ENCODE results near the gene PLEKHO1.
"Not testable (repeated sequence)": the region's sequence is repeated elsewhere in the genome, so short reads cannot be mapped to it uniquely, and the experiment has no call there.

Gene PLEKHO1

GRCh38 chr1:150192012-150192411 is 42.3 kb downstream of the PLEKHO1 start:
- Histone ChIP-seq H3K27ac (ENCODE audit: low read length) (no peak overlapping the region), H3K36me3 (ENCODE audit: control insufficient read depth, insufficient read depth, low read length) (no peaks in the 10 kb centered on the region), H3K9me3 (ENCODE audit: control insufficient read depth, insufficient read depth, low read length) (no peaks in the 10 kb centered on the region), H3K4me1 (ENCODE audit: control insufficient read depth, insufficient read depth, low read length) (no peaks in the 10 kb centered on the region), H3K27me3 (ENCODE audit: control insufficient read depth, insufficient read depth, low read length) (no peaks in the 10 kb centered on the region), H3K4me3 (ENCODE audit: low read length) (no peak overlapping the region)
- WGBS (ENCODE audit: insufficient coverage, insufficient read length), result no CpG with 5 or more reads among the region's 2 CpGs
- no peak for DNase-seq (ENCODE audit: low read depth, low spot score)

GRCh38 chr1:150194381-150195031 is 44.8 kb downstream of the PLEKHO1 start:
- no CpG with 5 or more reads among the region's 4 CpGs for WGBS (ENCODE audit: insufficient coverage, insufficient read length)
- H3K36me3 ChIP-seq (ENCODE audit: control insufficient read depth, insufficient read depth, low read length), result no peaks in the 10 kb centered on the region
- no peak for DNase-seq (ENCODE audit: low read depth, low spot score)

GRCh38 chr1:150196417-150196816 is 46.7 kb downstream of the PLEKHO1 start:
- H3K27me3 ChIP-seq (ENCODE audit: control insufficient read depth, insufficient read depth, low read length), result no peaks in the 10 kb centered on the region
- H3K36me3 ChIP-seq (ENCODE audit: control insufficient read depth, insufficient read depth, low read length), result no peaks in the 10 kb centered on the region
- H3K4me3 ChIP-seq (ENCODE audit: low read length), result no peak overlapping the region
- H3K27ac ChIP-seq (ENCODE audit: low read length), result no peak overlapping the region
- no peak for DNase-seq (ENCODE audit: low read depth, low spot score)
- no CpG with 5 or more reads among the region's 1 CpG for WGBS (ENCODE audit: insufficient coverage, insufficient read length)
- H3K9me3 ChIP-seq (ENCODE audit: control insufficient read depth, insufficient read depth, low read length), result no peaks in the 10 kb centered on the region
- no peaks in the 10 kb centered on the region for H3K4me1 ChIP-seq (ENCODE audit: control insufficient read depth, insufficient read depth, low read length)

More at GRCh38 chr1:150194381-150195031, 44.8 kb downstream of the PLEKHO1 start:
- Histone ChIP-seq H3K27me3 (ENCODE audit: control insufficient read depth, insufficient read depth, low read length) (no peaks in the 10 kb centered on the region), H3K4me3 (ENCODE audit: low read length) (no peak overlapping the region), H3K4me1 (ENCODE audit: control insufficient read depth, insufficient read depth, low read length) (no peaks in the 10 kb centered on the region), H3K9me3 (ENCODE audit: control insufficient read depth, insufficient read depth, low read length) (no peaks in the 10 kb centered on the region), H3K27ac (ENCODE audit: low read length) (no peak overlapping the region)

- Histone ChIP-seq H3K27ac (ENCODE audit: low read length) (no peak overlapping the region), H3K4me1 (ENCODE audit: control insufficient read depth, insufficient read depth, low read length) (no peaks in the 10 kb centered on the region), H3K27me3 (ENCODE audit: control insufficient read depth, insufficient read depth, low read length) (no peaks in the 10 kb centered on the region), H3K9me3 (ENCODE audit: control insufficient read depth, insufficient read depth, low read length) (no peaks in the 10 kb centered on the region), H3K36me3 (ENCODE audit: control insufficient read depth, insufficient read depth, low read length) (no peaks in the 10 kb centered on the region), H3K4me3 (ENCODE audit: low read length) (no peak overlapping the region)
- no CpG with 5 or more reads among the region's 7 CpGs for WGBS (ENCODE audit: insufficient coverage, insufficient read length)
- no peak for DNase-seq (ENCODE audit: low read depth, low spot score)
Observed at GRCh38 chr1:150207281-150207971, 57.7 kb downstream of the PLEKHO1 start.

GRCh38 chr1:150208460-150208859 is 58.7 kb downstream of the PLEKHO1 start:
- not testable (repeated sequence) for H3K27ac ChIP-seq (ENCODE audit: low read length); H3K27me3 ChIP-seq (ENCODE audit: control insufficient read depth, insufficient read depth, low read length); H3K36me3 ChIP-seq (ENCODE audit: control insufficient read depth, insufficient read depth, low read length); H3K4me1 ChIP-seq (ENCODE audit: control insufficient read depth, insufficient read depth, low read length); H3K9me3 ChIP-seq (ENCODE audit: control insufficient read depth, insufficient read depth, low read length); DNase-seq (ENCODE audit: low read depth, low spot score); H3K4me3 ChIP-seq (ENCODE audit: low read length)
- no CpG with 5 or more reads among the region's 6 CpGs for WGBS (ENCODE audit: insufficient coverage, insufficient read length)

Data from iPS DF 6.9 (cell line).